ENCODE results near the gene FARS2.
A peak's percentile ranks its signal among the peaks of the same experiment; 100 is the strongest.

FARS2 gene

DNA sequence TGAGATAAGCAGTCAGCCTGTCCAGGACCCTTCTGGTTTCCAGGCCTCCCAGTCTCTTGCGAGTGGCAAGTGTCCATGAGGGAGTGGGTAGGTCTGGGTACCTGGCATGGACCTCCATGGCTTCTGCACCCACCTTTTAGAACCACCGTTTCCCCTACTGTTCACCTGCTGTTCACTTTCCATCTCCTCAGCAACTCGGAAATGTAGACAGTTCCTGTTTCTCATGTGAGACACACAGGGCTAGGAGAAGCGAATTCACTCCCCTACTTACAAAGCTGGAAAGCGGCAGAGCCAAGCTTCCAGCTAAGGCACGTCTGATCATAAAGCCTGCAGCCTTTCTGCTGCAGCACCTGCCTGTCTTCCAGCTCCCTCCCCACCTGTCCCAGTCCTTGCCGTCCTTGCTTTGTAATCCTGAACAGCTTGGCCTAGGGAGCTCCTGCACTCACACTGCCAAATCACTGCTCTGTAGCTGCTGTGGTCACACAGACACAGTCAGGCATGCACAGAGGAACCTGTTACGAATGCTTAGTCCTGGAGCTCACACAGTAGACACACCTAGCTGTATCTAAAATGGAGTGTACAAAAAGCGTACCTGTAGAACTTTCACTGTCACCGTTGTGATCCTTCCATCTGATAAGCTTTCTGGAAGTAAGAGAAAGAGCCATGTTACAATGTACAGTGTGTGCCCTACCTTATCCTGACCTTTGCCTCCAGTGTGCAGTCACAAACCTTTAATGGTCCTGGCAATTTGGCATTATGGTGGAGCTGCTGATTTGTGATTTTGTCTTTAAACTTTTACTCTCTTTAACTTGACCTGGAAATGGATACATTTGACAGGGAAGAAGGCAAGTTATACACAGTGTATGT lies 451.3 kb downstream of the FARS2 start:
- Mint-ChIP-seq H3K4me1 (no peaks in the 10 kb centered on the region), H3K4me3 (no peak overlapping the region), H3K27ac (peak overlapping the region; percentile 7), H3K9me3 (peaks cover 28% of the 10 kb centered on the region), H3K27me3 (ENCODE audit: low read depth, poor library complexity) (peaks cover 21% of the 10 kb centered on the region), H3K36me3 (ENCODE audit: low read depth) (peaks cover 25% of the 10 kb centered on the region)
- TF ChIP-seq, protein P1, sequence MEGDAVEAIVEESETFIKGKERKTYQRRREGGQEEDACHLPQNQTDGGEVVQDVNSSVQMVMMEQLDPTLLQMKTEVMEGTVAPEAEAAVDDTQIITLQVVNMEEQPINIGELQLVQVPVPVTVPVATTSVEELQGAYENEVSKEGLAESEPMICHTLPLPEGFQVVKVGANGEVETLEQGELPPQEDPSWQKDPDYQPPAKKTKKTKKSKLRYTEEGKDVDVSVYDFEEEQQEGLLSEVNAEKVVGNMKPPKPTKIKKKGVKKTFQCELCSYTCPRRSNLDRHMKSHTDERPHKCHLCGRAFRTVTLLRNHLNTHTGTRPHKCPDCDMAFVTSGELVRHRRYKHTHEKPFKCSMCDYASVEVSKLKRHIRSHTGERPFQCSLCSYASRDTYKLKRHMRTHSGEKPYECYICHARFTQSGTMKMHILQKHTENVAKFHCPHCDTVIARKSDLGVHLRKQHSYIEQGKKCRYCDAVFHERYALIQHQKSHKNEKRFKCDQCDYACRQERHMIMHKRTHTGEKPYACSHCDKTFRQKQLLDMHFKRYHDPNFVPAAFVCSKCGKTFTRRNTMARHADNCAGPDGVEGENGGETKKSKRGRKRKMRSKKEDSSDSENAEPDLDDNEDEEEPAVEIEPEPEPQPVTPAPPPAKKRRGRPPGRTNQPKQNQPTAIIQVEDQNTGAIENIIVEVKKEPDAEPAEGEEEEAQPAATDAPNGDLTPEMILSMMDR (IDR thresholded peaks at IDR 0.05) = no peak
- no peak for DNase-seq

DNA sequence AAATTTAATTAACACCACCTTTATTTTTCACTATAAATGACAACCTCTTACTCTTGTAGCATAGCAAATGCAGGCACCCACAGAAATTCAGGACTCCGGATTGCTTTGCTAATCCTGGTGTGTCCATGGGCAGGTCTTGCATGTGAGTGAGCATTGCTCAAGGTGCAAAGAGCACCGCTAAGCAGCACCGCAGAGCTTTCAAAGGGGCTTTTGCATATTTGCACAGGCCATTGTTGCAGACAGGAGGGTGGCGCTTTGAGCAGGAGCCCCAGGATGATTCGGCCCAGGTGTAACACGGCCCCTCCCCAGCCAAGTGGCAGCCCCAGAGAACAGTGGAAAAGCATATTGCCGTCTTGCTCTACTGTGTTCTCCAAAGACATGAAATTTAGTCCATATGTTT lies 452.2 kb downstream of the FARS2 start:
- H3K36me3 Mint-ChIP-seq (ENCODE audit: low read depth) = peaks cover 28% of the 10 kb centered on the region
- TF ChIP-seq, protein P1 (IDR thresholded peaks at IDR 0.05) = no peak
- peaks cover 29% of the 10 kb centered on the region for H3K9me3 Mint-ChIP-seq
- H3K27ac Mint-ChIP-seq = no peak overlapping the region
- H3K4me3 Mint-ChIP-seq = no peak overlapping the region
- peaks cover 19% of the 10 kb centered on the region for H3K27me3 Mint-ChIP-seq (ENCODE audit: low read depth, poor library complexity)
- no peak for DNase-seq
- H3K4me1 Mint-ChIP-seq = peaks cover 1% of the 10 kb centered on the region

DNA sequence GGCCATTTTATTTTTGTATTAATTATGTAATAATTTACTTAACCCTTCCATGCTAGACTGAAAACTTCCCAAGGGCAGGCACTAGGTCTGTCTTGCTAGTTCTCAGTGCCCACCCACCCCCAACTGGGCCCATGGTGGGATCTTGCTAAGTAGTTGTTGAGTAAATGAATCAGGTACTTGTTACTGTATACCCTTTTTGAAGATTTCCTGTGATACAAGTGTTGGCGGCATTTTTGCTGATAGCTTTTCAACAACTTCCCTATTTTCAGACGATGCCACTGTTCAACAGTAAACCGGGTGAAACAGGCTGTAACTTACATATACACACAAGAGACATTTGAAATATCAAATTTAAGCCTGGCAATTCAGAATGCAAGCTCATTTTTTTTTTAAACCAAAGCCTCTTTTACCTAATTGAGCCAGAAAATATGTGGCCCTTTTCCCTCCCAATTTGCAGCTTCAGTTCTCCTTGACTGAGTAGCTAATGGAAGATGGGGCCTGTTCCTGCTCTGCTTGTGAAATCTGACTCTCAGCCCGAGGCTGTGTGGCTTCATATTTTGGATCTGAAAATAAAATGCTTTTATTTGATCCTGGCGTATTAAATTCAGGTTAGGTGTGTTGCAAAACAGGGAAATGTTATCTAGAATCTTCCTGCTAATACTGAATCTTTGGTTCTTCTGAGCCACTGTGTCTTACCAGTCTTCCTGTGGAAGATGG lies 457.1 kb downstream of the FARS2 start:
- H3K36me3 Mint-ChIP-seq (ENCODE audit: low read depth) = peaks cover 31% of the 10 kb centered on the region
- H3K9me3 Mint-ChIP-seq = peaks cover 29% of the 10 kb centered on the region
- no peak for DNase-seq
- peaks cover 23% of the 10 kb centered on the region for H3K4me1 Mint-ChIP-seq
- peak overlapping the region; percentile 25 for H3K27ac Mint-ChIP-seq
- H3K27me3 Mint-ChIP-seq (ENCODE audit: low read depth, poor library complexity) = peaks cover 11% of the 10 kb centered on the region
- H3K4me3 Mint-ChIP-seq = no peak overlapping the region
- TF ChIP-seq, protein P1 (IDR thresholded peaks at IDR 0.05) = no peak

DNA sequence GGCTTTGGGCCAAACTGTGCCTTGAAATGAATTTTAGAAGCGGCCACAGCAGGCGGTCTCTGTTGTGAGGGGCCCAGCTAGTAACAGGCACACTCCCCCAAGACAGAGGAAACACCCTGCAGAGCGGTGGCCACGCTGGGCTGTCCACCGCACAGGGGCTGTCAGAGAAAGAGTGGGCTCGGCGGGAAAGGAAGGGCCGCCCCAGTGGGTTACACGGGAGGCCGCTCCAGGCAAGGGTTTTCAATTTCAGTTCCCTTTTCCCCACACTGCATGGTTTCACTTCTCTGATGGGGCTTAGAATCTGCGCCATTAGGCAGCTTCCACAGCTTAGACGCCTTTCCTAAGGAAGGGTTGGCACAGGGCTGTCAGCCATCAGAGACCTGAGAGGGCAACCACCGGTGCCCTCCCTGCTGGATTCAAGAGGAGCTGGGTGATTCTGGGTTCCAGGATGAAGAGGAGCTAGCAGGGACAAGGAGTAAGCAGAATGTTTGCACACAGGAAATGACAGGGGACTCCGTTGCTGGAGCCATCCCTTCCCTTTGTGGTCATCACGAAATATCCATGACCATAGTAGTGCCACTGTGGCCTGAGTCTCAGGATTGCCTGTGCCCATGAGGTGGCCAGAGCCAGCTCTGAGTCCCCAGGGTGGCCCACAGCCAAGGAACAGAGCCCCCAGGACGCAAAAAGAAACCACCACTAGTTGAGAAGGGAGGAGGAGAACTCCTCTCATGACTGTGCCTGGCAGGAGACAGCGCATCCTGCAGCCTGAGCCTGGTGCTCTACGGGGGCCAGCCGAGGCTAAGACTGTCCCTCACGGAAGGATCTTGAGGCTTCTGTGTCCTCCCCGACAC lies 462.8 kb downstream of the FARS2 start:
- Mint-ChIP-seq H3K27me3 (ENCODE audit: low read depth, poor library complexity) (peaks cover 9% of the 10 kb centered on the region), H3K4me1 (peaks cover 52% of the 10 kb centered on the region), H3K27ac (peak overlapping the region; percentile 96), H3K4me3 (peak overlapping the region; percentile 5), H3K9me3 (no peaks in the 10 kb centered on the region), H3K36me3 (ENCODE audit: low read depth) (no peaks in the 10 kb centered on the region)
- TF ChIP-seq, protein P1 (IDR thresholded peaks at IDR 0.05) = no peak
- DNase-seq = peak; percentile 20

DNA sequence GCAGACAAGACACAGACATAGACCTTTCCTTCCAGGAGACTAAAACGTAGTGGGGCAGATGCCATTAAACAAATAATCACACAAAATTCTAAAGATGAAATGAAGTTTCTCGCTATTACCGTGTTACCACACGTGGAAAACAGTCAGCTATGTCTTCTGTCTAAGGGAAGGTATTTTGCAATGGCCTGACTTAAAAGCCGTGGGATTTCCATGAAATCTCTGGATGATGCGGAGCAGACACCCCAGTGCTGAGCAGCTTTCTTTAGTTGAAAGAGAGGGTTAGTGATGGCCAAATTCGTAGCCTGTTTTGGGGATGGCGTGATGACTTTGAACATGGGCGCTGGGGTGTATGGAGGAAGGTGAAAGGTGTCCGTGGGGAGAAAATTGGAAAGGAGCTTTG lies 463.6 kb downstream of the FARS2 start:
- TF ChIP-seq, protein P1 (IDR thresholded peaks at IDR 0.05) = no peak
- DNase-seq = no peak
- no peaks in the 10 kb centered on the region for H3K9me3 Mint-ChIP-seq
- no peaks in the 10 kb centered on the region for H3K36me3 Mint-ChIP-seq (ENCODE audit: low read depth)
- H3K4me3 Mint-ChIP-seq = no peak overlapping the region
- H3K27me3 Mint-ChIP-seq (ENCODE audit: low read depth, poor library complexity) = peaks cover 9% of the 10 kb centered on the region
- peak overlapping the region; percentile 68 for H3K27ac Mint-ChIP-seq
- peaks cover 61% of the 10 kb centered on the region for H3K4me1 Mint-ChIP-seq
